Measurements from ENCODE around the gene PRKCA.

DNA sequence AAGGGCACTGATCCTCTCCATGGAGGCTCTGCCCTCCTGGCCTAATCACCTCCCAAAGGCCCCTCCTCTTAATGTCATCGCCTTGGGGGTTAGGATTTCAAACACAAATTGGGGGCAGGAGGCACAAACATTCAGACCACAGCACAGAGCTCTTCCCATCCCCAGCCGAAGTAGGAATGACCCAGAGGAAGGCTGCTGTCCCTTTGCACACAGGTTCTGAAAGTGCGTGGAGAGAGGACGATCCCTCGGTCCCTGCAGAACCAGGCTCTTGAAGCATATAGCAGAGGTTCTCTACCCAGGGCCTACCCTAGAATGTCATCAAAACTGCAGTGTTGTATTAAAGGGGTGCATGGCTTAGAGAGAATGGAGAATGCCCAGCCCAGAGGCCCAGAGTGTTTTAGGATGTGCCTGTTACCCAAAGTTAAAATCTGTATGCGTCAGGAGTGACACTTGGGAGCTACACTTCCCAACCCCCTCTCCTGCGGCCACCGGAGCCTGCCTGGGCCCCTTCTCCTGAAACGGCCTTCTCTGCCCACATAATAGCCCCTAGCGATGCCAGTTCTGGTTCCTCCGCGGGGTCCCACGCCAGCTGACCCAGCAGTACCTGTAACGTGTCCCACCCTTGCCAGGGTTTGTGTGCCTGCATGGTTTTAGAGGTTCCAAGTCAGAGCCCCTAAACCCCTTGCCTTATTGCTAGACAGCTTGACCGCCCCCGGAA, 373.0 kb downstream of the PRKCA start:
- no peak for TF ChIP-seq CTCF (IDR thresholded peaks at IDR 0.05; ENCODE audit: low read depth, low read length)
- no peak for TF ChIP-seq EZH2phosphoT487 (IDR thresholded peaks at IDR 0.05; ENCODE audit: low read depth)
